ENCODE results near the gene CDK14.

Gene CDK14

GRCh38 chr7:91127325-91127724 lies 531.2 kb downstream of the CDK14 start:
- H3K27me3 ChIP-seq (ENCODE audit: low read depth, low read length): no peaks in the 10 kb centered on the region
- H4K20me1 ChIP-seq (ENCODE audit: insufficient read depth, low read length): no peaks in the 10 kb centered on the region
- H3K36me3 ChIP-seq (replicated peaks; ENCODE audit: low read depth, low read length): no peaks in the 10 kb centered on the region
- TF ChIP-seq CTCF (IDR thresholded peaks at IDR 0.05; ENCODE audit: low read depth, low read length) (no peak), EZH2phosphoT487 (IDR thresholded peaks at IDR 0.05; ENCODE audit: low read depth) (no peak)
- no peaks in the 10 kb centered on the region for H3K79me2 ChIP-seq (ENCODE audit: low read length)
- H3K9ac ChIP-seq (ENCODE audit: low read length): no peak overlapping the region
- H3K4me1 ChIP-seq (ENCODE audit: low read length): peaks cover 16% of the 10 kb centered on the region
- no peaks in the 10 kb centered on the region for H3K9me3 ChIP-seq (ENCODE audit: insufficient read depth, low read length)
- H2AFZ ChIP-seq (ENCODE audit: low read depth, low read length): no peak overlapping the region
- H3K27ac ChIP-seq (ENCODE audit: low read length): no peak overlapping the region
- no peak overlapping the region for H3K4me2 ChIP-seq (ENCODE audit: low read length)
- no peak overlapping the region for H3K4me3 ChIP-seq (ENCODE audit: low read length)

- Histone ChIP-seq H2AFZ (ENCODE audit: low read depth, low read length) (no peak overlapping the region), H3K79me2 (ENCODE audit: low read length) (no peaks in the 10 kb centered on the region), H3K27ac (ENCODE audit: low read length) (no peak overlapping the region), H3K27me3 (ENCODE audit: low read depth, low read length) (no peaks in the 10 kb centered on the region), H3K4me1 (ENCODE audit: low read length) (peaks cover 16% of the 10 kb centered on the region), H3K4me3 (ENCODE audit: low read length) (no peak overlapping the region), H3K9me3 (ENCODE audit: insufficient read depth, low read length) (no peaks in the 10 kb centered on the region), H3K4me2 (ENCODE audit: low read length) (no peak overlapping the region), H3K36me3 (replicated peaks; ENCODE audit: low read depth, low read length) (no peaks in the 10 kb centered on the region), H3K9ac (ENCODE audit: low read length) (no peak overlapping the region), H4K20me1 (ENCODE audit: insufficient read depth, low read length) (no peaks in the 10 kb centered on the region)
- TF ChIP-seq EZH2phosphoT487 (IDR thresholded peaks at IDR 0.05; ENCODE audit: low read depth): no peak
- no peak for TF ChIP-seq CTCF (IDR thresholded peaks at IDR 0.05; ENCODE audit: low read depth, low read length)
Measured at GRCh38 chr7:91127959-91128358, 531.8 kb downstream of the CDK14 start.

GRCh38 chr7:91128683-91129348 lies 532.7 kb downstream of the CDK14 start:
- peaks cover 16% of the 10 kb centered on the region for H3K4me1 ChIP-seq (ENCODE audit: low read length)
- no peak overlapping the region for H3K9ac ChIP-seq (ENCODE audit: low read length)
- peak overlapping the region; percentile 36; the same call in 1 of the 2 replicates for H2AFZ ChIP-seq (ENCODE audit: low read depth, low read length)
- no peak overlapping the region for H3K27ac ChIP-seq (ENCODE audit: low read length)
- peak overlapping the region; percentile 36 for H3K4me3 ChIP-seq (ENCODE audit: low read length)
- peak overlapping the region; percentile 63 for H3K4me2 ChIP-seq (ENCODE audit: low read length)
- H3K9me3 ChIP-seq (ENCODE audit: insufficient read depth, low read length): no peaks in the 10 kb centered on the region
- H4K20me1 ChIP-seq (ENCODE audit: insufficient read depth, low read length): no peaks in the 10 kb centered on the region
- no peaks in the 10 kb centered on the region for H3K79me2 ChIP-seq (ENCODE audit: low read length)
- TF ChIP-seq EZH2phosphoT487 (IDR thresholded peaks at IDR 0.05; ENCODE audit: low read depth) (no peak), CTCF (IDR thresholded peaks at IDR 0.05; ENCODE audit: low read depth, low read length) (no peak)
- H3K36me3 ChIP-seq (replicated peaks; ENCODE audit: low read depth, low read length): no peaks in the 10 kb centered on the region
- no peaks in the 10 kb centered on the region for H3K27me3 ChIP-seq (ENCODE audit: low read depth, low read length)

- Histone ChIP-seq H3K4me1 (ENCODE audit: low read length) (peaks cover 8% of the 10 kb centered on the region; the same call in 1 of the 2 replicates), H3K4me3 (ENCODE audit: low read length) (no peak overlapping the region), H3K4me2 (ENCODE audit: low read length) (no peak overlapping the region), H3K9me3 (ENCODE audit: insufficient read depth, low read length) (no peaks in the 10 kb centered on the region), H3K27me3 (ENCODE audit: low read depth, low read length) (no peaks in the 10 kb centered on the region), H3K36me3 (replicated peaks; ENCODE audit: low read depth, low read length) (no peaks in the 10 kb centered on the region), H3K9ac (ENCODE audit: low read length) (no peak overlapping the region), H2AFZ (ENCODE audit: low read depth, low read length) (no peak overlapping the region), H4K20me1 (ENCODE audit: insufficient read depth, low read length) (no peaks in the 10 kb centered on the region), H3K79me2 (ENCODE audit: low read length) (no peaks in the 10 kb centered on the region), H3K27ac (ENCODE audit: low read length) (no peak overlapping the region)
- TF ChIP-seq EZH2phosphoT487 (IDR thresholded peaks at IDR 0.05; ENCODE audit: low read depth): no peak
- no peak for TF ChIP-seq CTCF (IDR thresholded peaks at IDR 0.05; ENCODE audit: low read depth, low read length)
Measured at GRCh38 chr7:91135300-91135699, 539.2 kb downstream of the CDK14 start.

Measured in OCI-LY3 (cell line).